Uterus (tissue), 4 donors: ENCODE results near the gene CPTP. TPM values are rescaled to one million over a fixed set of nuclear protein-coding genes. Genes with fewer than 3 reads are reported as not detected.

Experiments used
- DNase-seq, 2 donors: peaks; one replicate each; pipeline ENCODE4 v3.0.0-alpha.2; 2019 to 2020
- H3K27ac ChIP-seq, 2 donors: fragments of 200-600 bp; sonication (generic); 1 replicate in 1 of 2; 2 replicates in 1 of 2; pipeline ENCODE4 v1.5.1; 2016 to 2018
- H3K27me3 ChIP-seq, 2 donors: fragments of 200-600 bp; sonication (generic); one replicate each; pipeline ENCODE4 v1.5.1; 2018 to 2019; ENCODE audit warnings: control low read depth in 1 of 2
- H3K36me3 ChIP-seq, 2 donors: fragments of 200-600 bp; sonication (generic); one replicate each; pipeline ENCODE4 v1.5.1; 2019; ENCODE audit warnings: control low read depth in 1 of 2
- H3K4me1 ChIP-seq, 2 donors: fragments of 200-600 bp; sonication (generic); one replicate each; pipeline ENCODE4 v1.5.1; 2018 to 2019; ENCODE audit warnings: control low read depth in 1 of 2
- H3K4me3 ChIP-seq, 2 donors: fragments of 200-600 bp; sonication (generic); 1 replicate in 1 of 2; 2 replicates in 1 of 2; pipeline ENCODE4 v1.5.1; 2018 to 2019; ENCODE audit warnings: mild to moderate bottlenecking in 1 of 2
- H3K9me3 ChIP-seq, 2 donors: fragments of 200-600 bp; sonication (generic); one replicate each; pipeline ENCODE4 v1.5.1; 2019; ENCODE audit warnings: control low read depth in 1 of 2
- CTCF ChIP-seq, 4 experiments: fragments of 200-600 bp in 2 of 4; fragments of 450-650 bp in 2 of 4; sonication (generic) in 2 of 4; IDR thresholded peaks; one replicate each; pipeline ENCODE4 v1.5.1; 2016 to 2019; ENCODE audit warnings: antibody characterized with exemption in 4 of 4, mild to moderate bottlenecking in 2 of 4, moderate library complexity in 1 of 4
- POLR2A ChIP-seq, 2 donors: fragments of 450-650 bp; IDR thresholded peaks; one replicate each; pipeline ENCODE4 v1.6.1; 2016; ENCODE audit warnings: antibody characterized with exemption in 2 of 2, mild to moderate bottlenecking in 1 of 2, moderate library complexity in 1 of 2
- intact Hi-C: fragments of 100-400 bp; cut with DNase I; formaldehyde crosslinking; loops from one replicate; pipeline ENCODE4 v1.15.1; 2023; ENCODE audit warnings: low total_unique reads
- total RNA-seq, 4 donors: library from RNA; depleted of rRNA in 3 of 4; stranded (reverse); fragments of >200 nt in 3 of 4; gene quantifications; one replicate each; pipeline versions ENCODE4 v1.1.0 to v1.2.4, GENCODE V29; 2014 to 2023
- donor health status: DM: yes; HTN: yes; CAD: no.

Gene CPTP
- total RNA-seq, 4 donors from 2014 or later: 3.5 to 23.9 (median 16.4) TPM

- Histone ChIP-seq H3K9me3 (no peaks in the 10 kb centered on the region), H3K36me3 (no peaks in the 10 kb centered on the region), H3K4me1 (peaks cover 0 to 30% of the 10 kb centered on the region in 2 donors), H3K4me3 (no peak overlapping the region), H3K27ac (peak overlapping the region in 1 of 2 donors; percentile 94), H3K27me3 (no peaks in the 10 kb centered on the region)
- TF ChIP-seq CTCF (IDR thresholded peaks at IDR 0.05) (peak in 1 of 4 experiments; percentile 1), POLR2A (IDR thresholded peaks at IDR 0.05) (no peak)
- DNase-seq: no peak
- intact Hi-C loops: no loop called here
Measured at GRCh38 chr1:1310109-1310385, 14.6 kb upstream of the CPTP start.

GRCh38 chr1:1310476-1311053 is 14.0 kb upstream of the CPTP start:
- intact Hi-C loops: no loop called here
- no peaks in the 10 kb centered on the region for H3K27me3 ChIP-seq
- no peak for DNase-seq
- no peaks in the 10 kb centered on the region for H3K9me3 ChIP-seq
- no peaks in the 10 kb centered on the region for H3K36me3 ChIP-seq
- peak overlapping the region in 1 of 2 donors; percentile 94 for H3K27ac ChIP-seq
- no peak overlapping the region for H3K4me3 ChIP-seq
- TF ChIP-seq POLR2A (IDR thresholded peaks at IDR 0.05) (no peak), CTCF (IDR thresholded peaks at IDR 0.05) (no peak)
- peaks cover 0 to 25% of the 10 kb centered on the region in 2 donors for H3K4me1 ChIP-seq

- H3K27ac ChIP-seq: no peak overlapping the region
- TF ChIP-seq CTCF (IDR thresholded peaks at IDR 0.05): no peak
- no peak for TF ChIP-seq POLR2A (IDR thresholded peaks at IDR 0.05)
- DNase-seq: no peak
- intact Hi-C loops: no loop called here
- H3K9me3 ChIP-seq: no peaks in the 10 kb centered on the region
- peaks cover 0 to 16% of the 10 kb centered on the region in 2 donors for H3K4me1 ChIP-seq
- no peaks in the 10 kb centered on the region for H3K27me3 ChIP-seq
- H3K36me3 ChIP-seq: no peaks in the 10 kb centered on the region
- H3K4me3 ChIP-seq: no peak overlapping the region
Measured at GRCh38 chr1:1311107-1312104, 13.2 kb upstream of the CPTP start.

GRCh38 chr1:1312450-1313314 is 11.9 kb upstream of the CPTP start:
- H3K27ac ChIP-seq: no peak overlapping the region
- no peaks in the 10 kb centered on the region for H3K9me3 ChIP-seq
- H3K4me1 ChIP-seq: peaks cover 9 to 11% of the 10 kb centered on the region in 2 donors
- TF ChIP-seq POLR2A (IDR thresholded peaks at IDR 0.05) (no peak), CTCF (IDR thresholded peaks at IDR 0.05) (no peak)
- no peak for DNase-seq
- H3K4me3 ChIP-seq: no peak overlapping the region
- intact Hi-C loops: no loop called here
- H3K27me3 ChIP-seq: no peaks in the 10 kb centered on the region
- H3K36me3 ChIP-seq: no peaks in the 10 kb centered on the region
